Neural crest cell (in vitro differentiated cells): ENCODE measurements around the gene ZNF536. TPM values are rescaled to one million over a fixed set of nuclear protein-coding genes. Genes with fewer than 3 reads are reported as not detected.

Experiments
- DNase-seq: peaks from one replicate; pipeline ENCODE4 v3.0.0; 2021; ENCODE audit warnings: low read depth, mixed read lengths, low spot score
- H3K27ac Mint-ChIP-seq: one replicate; pipeline ENCODE4 v1.8.0; 2021; ENCODE audit warnings: mild to moderate bottlenecking, mixed read lengths; ENCODE audit not compliant: unreplicated experiment
- H3K27me3 Mint-ChIP-seq: 2 replicates; pipeline ENCODE4 v1.8.0; 2021; ENCODE audit warnings: low read depth, mild to moderate bottlenecking, mixed read lengths
- H3K36me3 Mint-ChIP-seq: 2 replicates; pipeline ENCODE4 v1.8.0; 2021; ENCODE audit warnings: low read depth, mild to moderate bottlenecking, mixed read lengths
- H3K4me1 Mint-ChIP-seq: 2 replicates; pipeline ENCODE4 v1.8.0; 2021; ENCODE audit warnings: mixed read lengths
- H3K4me3 Mint-ChIP-seq: one replicate; pipeline ENCODE4 v1.8.0; 2021; ENCODE audit warnings: mild to moderate bottlenecking, mixed read lengths
- H3K9me3 Mint-ChIP-seq: 2 replicates; pipeline ENCODE4 v1.8.0; 2021; ENCODE audit warnings: mixed read lengths
- CTCF ChIP-seq: fragments of 200-600 bp; sonication (generic); conservative IDR thresholded peaks from 2 replicates; pipeline ENCODE4 v1.5.0; 2021; ENCODE audit warnings: antibody characterized with exemption, mild to moderate bottlenecking
- total RNA-seq: library from RNA; stranded (reverse); gene quantifications from 2 replicates; pipeline ENCODE4 v1.2.1, GENCODE V29; 2021

The ZNF536 gene
- total RNA-seq, 1 donor from 2014 or later = 22.0 TPM

GRCh38 chr19:30338878-30339623, 33.1 kb upstream of the ZNF536 start:
- Mint-ChIP-seq H3K27ac (no peak overlapping the region), H3K27me3 (no peaks in the 10 kb centered on the region), H3K4me3 (no peak overlapping the region), H3K9me3 (no peaks in the 10 kb centered on the region), H3K4me1 (peaks cover 23% of the 10 kb centered on the region), H3K36me3 (peaks cover 4% of the 10 kb centered on the region)
- no peak for DNase-seq
- no peak for TF ChIP-seq CTCF

- H3K9me3 Mint-ChIP-seq = no peaks in the 10 kb centered on the region
- peaks cover 4% of the 10 kb centered on the region for H3K36me3 Mint-ChIP-seq
- TF ChIP-seq CTCF = no peak
- no peak overlapping the region for H3K27ac Mint-ChIP-seq
- no peaks in the 10 kb centered on the region for H3K27me3 Mint-ChIP-seq
- H3K4me3 Mint-ChIP-seq = no peak overlapping the region
- DNase-seq = no peak
- peaks cover 23% of the 10 kb centered on the region for H3K4me1 Mint-ChIP-seq
Observed at GRCh38 chr19:30339624-30340525, 32.3 kb upstream of the ZNF536 start.

- H3K36me3 Mint-ChIP-seq = peaks cover 4% of the 10 kb centered on the region
- DNase-seq = no peak
- no peaks in the 10 kb centered on the region for H3K9me3 Mint-ChIP-seq
- H3K27me3 Mint-ChIP-seq = no peaks in the 10 kb centered on the region
- TF ChIP-seq CTCF = no peak
- peaks cover 23% of the 10 kb centered on the region for H3K4me1 Mint-ChIP-seq
- H3K27ac Mint-ChIP-seq = peak overlapping the region; percentile 36
- no peak overlapping the region for H3K4me3 Mint-ChIP-seq
Observed at GRCh38 chr19:30340771-30341561, 31.2 kb upstream of the ZNF536 start.

- peaks cover 3% of the 10 kb centered on the region for H3K9me3 Mint-ChIP-seq
- no peak for TF ChIP-seq CTCF
- peak overlapping the region; percentile 36 for H3K27ac Mint-ChIP-seq
- no peak overlapping the region for H3K4me3 Mint-ChIP-seq
- DNase-seq = no peak
- H3K4me1 Mint-ChIP-seq = peaks cover 18% of the 10 kb centered on the region
- H3K27me3 Mint-ChIP-seq = no peaks in the 10 kb centered on the region
- H3K36me3 Mint-ChIP-seq = no peaks in the 10 kb centered on the region
Observed at GRCh38 chr19:30341611-30342201, 30.5 kb upstream of the ZNF536 start.

GRCh38 chr19:30342901-30343300, 29.3 kb upstream of the ZNF536 start:
- Mint-ChIP-seq H3K4me1 (peaks cover 18% of the 10 kb centered on the region), H3K9me3 (peaks cover 3% of the 10 kb centered on the region), H3K27me3 (no peaks in the 10 kb centered on the region), H3K4me3 (no peak overlapping the region), H3K36me3 (no peaks in the 10 kb centered on the region), H3K27ac (no peak overlapping the region)
- no peak for TF ChIP-seq CTCF
- no peak for DNase-seq
